Tibial artery (tissue), 4 donors: ENCODE data around the gene MTARC2.

Experiments used
- DNase-seq, 2 donors: peaks; one replicate each; pipeline ENCODE4 v3.0.0-alpha.2; 2019
- H3K27ac ChIP-seq, 2 donors: fragments of 200-600 bp; sonication (generic) in 1 of 2; 1 replicate in 1 of 2; 2 replicates in 1 of 2; pipeline ENCODE4 v1.5.1; 2018 to 2019; ENCODE audit warnings: mild to moderate bottlenecking in 1 of 2
- H3K27me3 ChIP-seq, 2 donors: fragments of 200-600 bp; sonication (generic) in 1 of 2; one replicate each; pipeline versions ENCODE4 v1.5.1 to v1.6.0; 2016 to 2019
- H3K36me3 ChIP-seq, 3 donors: fragments of 200-600 bp; sonication (generic) in 2 of 3; one replicate each; pipeline ENCODE4 v1.5.1; 2016 to 2019; ENCODE audit warnings: mild to moderate bottlenecking in 2 of 3
- H3K4me1 ChIP-seq, 4 donors: fragments of 200-600 bp; sonication (generic) in 2 of 4; 1 replicate in 3 of 4; 2 replicates in 1 of 4; pipeline ENCODE4 v1.5.1; 2016 to 2019
- H3K4me3 ChIP-seq, 2 donors: fragments of 200-600 bp; sonication (generic) in 1 of 2; 1 replicate in 1 of 2; 2 replicates in 1 of 2; pipeline ENCODE4 v1.5.1; 2018 to 2019; ENCODE audit warnings: mild to moderate bottlenecking in 2 of 2
- H3K9me3 ChIP-seq, 3 donors: fragments of 200-600 bp; sonication (generic) in 1 of 3; one replicate each; pipeline ENCODE4 v1.5.1; 2016 to 2019
- intact Hi-C: fragments of 100-400 bp; cut with DNase I; formaldehyde crosslinking; loops from one replicate; pipeline ENCODE4 v1.15.0; 2023; ENCODE audit warnings: low total_unique reads
- TF ChIP-seq, protein P1 (sequence below), 2 experiments: fragments of 200-600 bp in 1 of 2; fragments of 450-650 bp in 1 of 2; IDR thresholded peaks; one replicate each; pipeline ENCODE4 v1.5.1; 2017 to 2019; ENCODE audit warnings: antibody characterized with exemption in 2 of 2, mild to moderate bottlenecking in 1 of 2, moderate library complexity in 1 of 2

Gene MTARC2

DNA sequence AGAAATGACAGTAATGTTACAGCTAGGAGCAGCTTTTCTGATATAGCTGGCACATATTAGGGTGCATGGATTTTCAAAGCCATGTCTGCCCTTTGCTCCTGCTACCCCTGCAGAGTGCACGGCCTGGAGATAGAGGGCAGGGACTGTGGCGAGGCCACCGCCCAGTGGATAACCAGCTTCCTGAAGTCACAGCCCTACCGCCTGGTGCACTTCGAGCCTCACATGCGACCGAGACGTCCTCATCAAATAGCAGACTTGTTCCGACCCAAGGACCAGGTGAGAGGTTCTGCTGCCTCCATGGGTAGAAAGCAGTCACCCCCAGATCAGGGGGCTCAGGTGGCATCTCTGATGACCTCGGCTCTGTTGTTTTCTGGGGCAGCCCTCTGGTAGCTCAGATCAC, 48.4 kb downstream of the MTARC2 start:
- Histone ChIP-seq H3K4me3 (no peak overlapping the region), H3K9me3 (no peaks in the 10 kb centered on the region), H3K4me1 (peaks cover 0 to 27% (median 6%) of the 10 kb centered on the region in 4 donors), H3K27me3 (no peaks in the 10 kb centered on the region), H3K36me3 (peaks cover 8 to 29% (median 9%) of the 10 kb centered on the region in 3 donors), H3K27ac (no peak overlapping the region)
- no peak for DNase-seq
- TF ChIP-seq, protein P1, sequence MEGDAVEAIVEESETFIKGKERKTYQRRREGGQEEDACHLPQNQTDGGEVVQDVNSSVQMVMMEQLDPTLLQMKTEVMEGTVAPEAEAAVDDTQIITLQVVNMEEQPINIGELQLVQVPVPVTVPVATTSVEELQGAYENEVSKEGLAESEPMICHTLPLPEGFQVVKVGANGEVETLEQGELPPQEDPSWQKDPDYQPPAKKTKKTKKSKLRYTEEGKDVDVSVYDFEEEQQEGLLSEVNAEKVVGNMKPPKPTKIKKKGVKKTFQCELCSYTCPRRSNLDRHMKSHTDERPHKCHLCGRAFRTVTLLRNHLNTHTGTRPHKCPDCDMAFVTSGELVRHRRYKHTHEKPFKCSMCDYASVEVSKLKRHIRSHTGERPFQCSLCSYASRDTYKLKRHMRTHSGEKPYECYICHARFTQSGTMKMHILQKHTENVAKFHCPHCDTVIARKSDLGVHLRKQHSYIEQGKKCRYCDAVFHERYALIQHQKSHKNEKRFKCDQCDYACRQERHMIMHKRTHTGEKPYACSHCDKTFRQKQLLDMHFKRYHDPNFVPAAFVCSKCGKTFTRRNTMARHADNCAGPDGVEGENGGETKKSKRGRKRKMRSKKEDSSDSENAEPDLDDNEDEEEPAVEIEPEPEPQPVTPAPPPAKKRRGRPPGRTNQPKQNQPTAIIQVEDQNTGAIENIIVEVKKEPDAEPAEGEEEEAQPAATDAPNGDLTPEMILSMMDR (IDR thresholded peaks at IDR 0.05), result no peak
- intact Hi-C loops, result no loop called here

DNA sequence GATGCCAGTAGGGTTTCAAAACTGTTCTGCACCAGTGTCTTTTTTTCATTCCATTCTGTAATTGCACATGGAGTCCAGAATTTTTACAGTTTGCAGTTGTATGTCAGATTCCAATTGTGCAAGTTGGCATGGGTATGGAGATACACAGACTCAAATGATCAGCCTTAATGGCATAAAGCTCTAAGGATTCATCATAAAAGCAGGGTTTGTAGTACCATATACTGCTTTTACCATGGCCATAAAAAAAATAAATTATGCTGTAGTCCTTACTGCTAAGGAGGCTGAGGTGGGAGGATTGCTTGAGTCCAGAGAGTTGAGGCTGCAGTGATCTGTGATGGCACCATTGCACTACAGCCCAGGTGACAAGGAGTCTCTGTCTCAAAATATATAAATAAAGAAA, 48.9 kb downstream of the MTARC2 start:
- no peaks in the 10 kb centered on the region for H3K27me3 ChIP-seq

DNA sequence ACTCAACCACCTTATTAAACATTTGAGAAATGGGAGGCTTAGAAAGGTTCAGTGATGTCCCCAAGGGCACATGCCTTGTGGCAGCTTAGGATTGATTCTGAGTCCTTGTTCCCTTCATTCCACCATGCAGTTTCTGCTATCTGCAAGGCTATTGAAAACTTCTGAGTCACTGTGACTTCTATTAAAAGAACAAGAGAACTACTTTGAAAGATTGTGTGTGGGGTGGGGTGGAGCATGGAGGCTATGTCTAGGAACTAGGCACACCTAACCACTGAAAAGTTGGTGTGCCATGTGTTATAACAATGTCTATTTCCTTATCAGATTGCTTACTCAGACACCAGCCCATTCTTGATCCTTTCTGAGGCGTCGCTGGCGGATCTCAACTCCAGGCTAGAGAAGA, 49.4 kb downstream of the MTARC2 start:
- no peaks in the 10 kb centered on the region for H3K9me3 ChIP-seq
- H3K36me3 ChIP-seq, result peaks cover 8 to 29% (median 9%) of the 10 kb centered on the region in 3 donors
- TF ChIP-seq, protein P1 (IDR thresholded peaks at IDR 0.05), result no peak
- H3K4me1 ChIP-seq, result peaks cover 0 to 22% (median under 1%) of the 10 kb centered on the region in 4 donors
- intact Hi-C loops, result no loop called here
- H3K27me3 ChIP-seq, result no peaks in the 10 kb centered on the region
- H3K27ac ChIP-seq, result no peak overlapping the region
- no peak for DNase-seq
- no peak overlapping the region for H3K4me3 ChIP-seq

More for the DNA sequence above, 48.9 kb downstream of the MTARC2 start:
- no peak for DNase-seq
- TF ChIP-seq, protein P1 (IDR thresholded peaks at IDR 0.05), result no peak
- Histone ChIP-seq H3K4me3 (no peak overlapping the region), H3K36me3 (peaks cover 8 to 29% (median 9%) of the 10 kb centered on the region in 3 donors), H3K4me1 (peaks cover 0 to 22% (median 1%) of the 10 kb centered on the region in 4 donors), H3K9me3 (no peaks in the 10 kb centered on the region), H3K27ac (no peak overlapping the region)
- intact Hi-C loops, result no loop called here

DNA sequence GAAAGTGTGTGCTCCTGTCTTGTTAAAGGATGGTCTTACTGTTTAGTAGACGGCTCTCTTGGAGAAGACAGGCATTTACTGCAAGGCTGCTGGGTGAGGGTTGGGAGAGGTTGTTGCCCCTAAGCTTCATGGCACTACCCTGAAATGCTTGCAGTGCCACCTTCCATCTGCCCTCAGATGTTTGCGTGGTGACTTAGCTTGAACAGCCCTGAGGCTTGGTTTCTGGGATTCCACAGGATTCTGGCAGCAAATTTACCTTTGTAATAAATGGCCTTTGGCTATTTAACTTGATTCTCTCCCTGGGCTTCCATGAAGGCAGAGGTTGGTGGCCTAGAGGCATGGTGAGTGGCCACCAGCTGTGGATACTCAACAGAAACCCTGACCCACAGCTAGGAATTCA, 50.2 kb downstream of the MTARC2 start:
- no peak for DNase-seq
- TF ChIP-seq, protein P1 (IDR thresholded peaks at IDR 0.05), result no peak
- no peak overlapping the region for H3K4me3 ChIP-seq
- H3K9me3 ChIP-seq, result no peaks in the 10 kb centered on the region
- intact Hi-C loops, result no loop called here
- H3K4me1 ChIP-seq, result peaks cover 0 to 30% (median 6%) of the 10 kb centered on the region in 4 donors
- peaks cover 8 to 29% (median 9%) of the 10 kb centered on the region in 3 donors for H3K36me3 ChIP-seq
- no peaks in the 10 kb centered on the region for H3K27me3 ChIP-seq
- H3K27ac ChIP-seq, result no peak overlapping the region

DNA sequence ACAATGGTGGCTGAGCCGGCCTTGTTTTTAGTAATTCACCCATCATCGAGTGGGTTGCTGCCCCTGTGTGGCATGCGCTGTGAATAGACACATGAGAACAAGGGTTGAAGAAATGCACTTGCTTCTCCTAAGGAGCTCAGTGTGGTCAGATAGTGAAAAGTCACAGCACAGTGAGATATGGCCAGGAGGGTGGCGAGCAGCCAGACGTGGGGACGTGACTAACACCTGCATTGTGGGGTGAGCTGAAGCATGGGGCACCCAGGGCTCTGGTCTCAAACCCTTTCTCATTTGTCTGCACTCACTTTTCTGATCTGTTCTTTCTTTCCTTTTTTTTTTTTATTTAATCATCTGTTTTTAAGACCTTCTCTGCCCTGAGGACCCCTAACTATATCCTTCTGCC, 52.1 kb downstream of the MTARC2 start:
- H3K36me3 ChIP-seq, result peaks cover 8 to 29% (median 9%) of the 10 kb centered on the region in 3 donors

More for the DNA sequence above, 52.1 kb downstream of the MTARC2 start:
- Histone ChIP-seq H3K4me3 (no peak overlapping the region), H3K4me1 (peaks cover 0 to 44% (median 13%) of the 10 kb centered on the region in 4 donors), H3K9me3 (no peaks in the 10 kb centered on the region), H3K27ac (no peak overlapping the region), H3K27me3 (no peaks in the 10 kb centered on the region)
- TF ChIP-seq, protein P1 (IDR thresholded peaks at IDR 0.05), result no peak
- intact Hi-C loops, result no loop called here
- DNase-seq, result no peak
